Islet of Langerhans (tissue), 1 donor: ENCODE measurements around the gene ANXA6.
"Not testable (repeated sequence)": the region's sequence is repeated elsewhere in the genome, so short reads cannot be mapped to it uniquely, and the experiment has no call there.

Experiments
- FAIRE-seq: peaks from one replicate; lab custom pipeline; 2011; peaks lifted over from hg19 to GRCh38; lab: Jason Lieb, UNC

The ANXA6 gene

GRCh38 chr5:151157426-151158286 is at the start of gene ANXA6:
Gene ANXA6 (minus strand): TSS chr5:151157779. CDS start chr5:151147901, 9,878 bp downstream.
- no peak for FAIRE-seq

- FAIRE-seq, result no peak
These were observed 47.8 kb upstream of the ANXA6 start for GRCh38 chr5:151205411-151205810.

- FAIRE-seq, result no peak
These were observed 46.5 kb upstream of the ANXA6 start for GRCh38 chr5:151204051-151204450.

- FAIRE-seq, result no peak
These were observed 45.0 kb upstream of the ANXA6 start for GRCh38 chr5:151202381-151203139.

GRCh38 chr5:151200913-151201595 is 43.5 kb upstream of the ANXA6 start:
- FAIRE-seq, result no peak

GRCh38 chr5:151199581-151200185 is 42.1 kb upstream of the ANXA6 start:
- no peak for FAIRE-seq

GRCh38 chr5:151198861-151199260 is 41.3 kb upstream of the ANXA6 start:
- no peak for FAIRE-seq

- FAIRE-seq, result not testable (repeated sequence)
These were observed 39.7 kb upstream of the ANXA6 start for GRCh38 chr5:151197291-151197600.

- no peak for FAIRE-seq
These were observed 39.1 kb upstream of the ANXA6 start for GRCh38 chr5:151196556-151197290.

GRCh38 chr5:151195622-151196021 is 38.0 kb upstream of the ANXA6 start:
- FAIRE-seq, result no peak

- FAIRE-seq, result no peak
These were observed 35.0 kb upstream of the ANXA6 start for GRCh38 chr5:151192626-151193025.

- no peak for FAIRE-seq
These were observed 34.1 kb upstream of the ANXA6 start for GRCh38 chr5:151191661-151192060.

GRCh38 chr5:151189151-151189550 is 31.6 kb upstream of the ANXA6 start:
- FAIRE-seq, result no peak

GRCh38 chr5:151186538-151186937 is 29.0 kb upstream of the ANXA6 start:
- FAIRE-seq, result no peak

GRCh38 chr5:151186052-151186451 is 28.5 kb upstream of the ANXA6 start:
- no peak for FAIRE-seq

GRCh38 chr5:151184316-151185042 is 26.9 kb upstream of the ANXA6 start:
- no peak for FAIRE-seq

- no peak for FAIRE-seq
These were observed 26.1 kb upstream of the ANXA6 start for GRCh38 chr5:151183456-151184245.

- FAIRE-seq, result no peak
These were observed 25.4 kb upstream of the ANXA6 start for GRCh38 chr5:151182976-151183375.

GRCh38 chr5:151182524-151182900 is 24.9 kb upstream of the ANXA6 start:
- FAIRE-seq, result no peak

GRCh38 chr5:151181818-151182523 is 24.4 kb upstream of the ANXA6 start:
- FAIRE-seq, result no peak
